ENCODE measurements around the gene PUM2.
A peak's percentile ranks its signal among the peaks of the same experiment; 100 is the strongest.
"Not testable (repeated sequence)": the region's sequence is repeated elsewhere in the genome, so short reads cannot be mapped to it uniquely, and the experiment has no call there.

Gene PUM2

DNA sequence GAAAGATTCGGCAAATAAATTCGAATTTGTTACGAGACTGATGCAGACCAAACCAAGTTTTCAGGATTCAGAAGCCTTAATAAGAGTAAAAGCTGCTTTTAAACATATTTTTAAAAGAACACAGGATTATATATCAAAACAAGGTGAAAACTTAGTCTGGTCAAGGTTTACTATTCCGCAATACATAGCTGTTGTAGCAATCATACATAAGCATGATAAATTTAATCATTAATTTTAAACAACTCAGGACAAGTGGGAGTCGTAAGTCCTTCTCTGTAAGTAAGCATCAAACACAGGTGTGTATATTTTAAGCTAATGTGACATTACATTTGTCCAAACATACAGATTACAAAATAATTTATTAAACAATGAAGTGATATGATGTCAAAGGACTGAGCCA is 57.7 kb downstream of the PUM2 start:
- no peak for DNase-seq

DNA sequence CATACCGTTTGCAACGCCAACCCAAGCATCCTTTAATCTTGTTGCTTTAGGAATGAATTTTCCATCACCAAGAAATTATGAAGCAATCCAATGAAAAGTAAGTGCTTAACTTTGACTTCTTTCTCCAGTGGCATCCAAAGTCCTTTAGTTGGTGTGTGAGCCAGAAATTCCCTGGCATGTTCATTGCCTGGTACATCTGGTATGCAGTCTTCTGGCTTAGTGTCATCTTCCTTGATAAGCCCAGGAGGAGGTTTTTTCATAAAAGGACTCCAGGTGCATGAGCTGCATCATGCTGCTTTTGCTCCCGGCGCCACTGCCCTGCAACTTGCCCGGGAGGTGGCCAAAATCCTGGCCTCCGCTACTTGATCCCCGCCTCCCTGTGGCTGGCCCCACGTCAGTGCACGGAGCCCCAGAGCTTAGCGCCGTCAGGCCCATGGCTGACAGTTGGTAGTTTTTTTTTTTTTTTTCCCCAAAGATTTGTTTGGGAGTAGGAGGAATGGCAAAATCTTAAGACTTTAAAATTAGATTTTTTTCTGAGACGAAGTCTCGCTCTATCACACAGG is 58.7 kb downstream of the PUM2 start:
- no peak for DNase-seq

- peak in 20 of 56 donors; percentile 2 to 60 (median 15) for DNase-seq
Observed at GRCh38 chr2:20291106-20291564, 59.5 kb downstream of the PUM2 start.

- DNase-seq, result no peak
Observed at GRCh38 chr2:20288642-20289340, 61.9 kb downstream of the PUM2 start.

DNA sequence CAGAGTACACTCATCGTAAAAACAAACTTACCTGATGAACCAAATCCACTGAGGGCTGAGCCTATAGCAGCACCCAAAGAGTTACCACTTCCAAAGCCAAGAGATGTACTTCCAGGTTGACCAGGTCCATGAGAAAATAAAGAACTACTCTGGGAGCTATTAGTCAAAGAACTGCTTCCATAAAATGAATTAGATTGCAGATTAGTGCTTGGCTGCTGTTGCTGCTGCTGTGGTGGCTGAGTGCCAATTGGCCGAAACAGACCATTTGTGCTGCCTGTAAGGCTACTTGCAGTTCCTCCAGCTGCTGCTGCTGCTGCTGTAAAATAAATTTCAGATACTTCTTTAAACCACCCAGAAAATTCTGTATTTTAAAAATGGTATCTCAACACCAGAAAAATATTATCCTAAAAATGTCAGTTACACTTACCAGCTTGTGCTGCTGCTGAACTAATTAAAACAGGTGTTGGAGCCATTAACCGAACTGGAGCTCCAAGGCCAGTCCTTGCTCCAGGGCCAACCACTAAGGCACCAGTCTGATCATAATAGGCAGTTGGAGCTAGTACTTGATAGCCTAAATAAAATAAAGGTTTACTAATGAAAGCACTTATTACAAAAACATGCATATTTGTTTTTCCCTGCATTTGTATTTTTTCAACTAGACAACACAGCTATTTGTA is 67.6 kb downstream of the PUM2 start:
- peak in 49 of 56 donors; percentile 2 to 80 (median 39) for DNase-seq

GRCh38 chr2:20281876-20282275 is 68.8 kb downstream of the PUM2 start:
- DNase-seq, result no peak

DNA sequence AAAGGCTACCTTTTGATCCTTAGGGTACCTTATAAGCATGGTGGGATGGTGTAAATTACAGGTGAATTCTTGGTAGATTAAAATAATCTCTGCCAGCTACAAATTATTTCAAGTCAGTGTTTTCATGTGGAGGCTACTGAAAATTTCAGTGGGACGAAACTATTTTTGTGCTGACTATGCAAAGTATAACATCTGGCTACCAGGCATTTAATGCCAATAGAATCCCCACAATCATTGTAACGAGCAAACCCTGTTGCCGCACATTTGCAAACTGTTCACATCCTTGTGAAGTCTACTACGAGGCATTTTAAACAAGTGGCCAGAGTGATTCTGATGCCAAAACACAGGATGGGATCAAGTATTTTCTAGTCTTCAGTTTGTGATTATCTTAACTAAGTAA is 77.6 kb downstream of the PUM2 start:
- DNase-seq, result no peak

GRCh38 chr2:20268317-20268716 is 82.3 kb downstream of the PUM2 start:
- not testable (repeated sequence) for DNase-seq

GRCh38 chr2:20267529-20267928 is 83.1 kb downstream of the PUM2 start:
- DNase-seq, result no peak

- DNase-seq, result no peak
Observed at GRCh38 chr2:20264629-20265028, 86.0 kb downstream of the PUM2 start.

GRCh38 chr2:20257411-20257810 is 93.2 kb downstream of the PUM2 start:
- DNase-seq, result no peak

- DNase-seq, result no peak
Observed at GRCh38 chr2:20254731-20255130, 95.9 kb downstream of the PUM2 start.

DNA sequence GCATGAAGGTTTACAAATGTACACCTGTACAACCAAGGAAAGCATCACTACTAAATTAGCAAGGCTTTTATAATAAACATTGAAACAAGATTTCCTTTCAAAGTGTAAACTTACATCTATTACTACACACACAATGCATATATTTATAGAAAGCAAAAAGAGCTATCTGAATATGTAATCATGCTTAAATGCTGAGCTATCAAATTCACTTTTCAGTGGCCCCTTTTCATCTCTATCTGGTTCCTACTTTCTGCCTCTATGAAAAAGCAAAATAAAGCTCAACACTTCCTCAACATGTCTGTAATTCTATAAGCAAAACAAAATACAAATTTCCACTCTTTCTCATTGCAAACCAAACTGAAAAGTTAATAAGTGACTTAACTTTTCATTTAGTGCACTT is 100.2 kb downstream of the PUM2 start:
- no peak for DNase-seq

GRCh38 chr2:20249170-20249569 is 101.5 kb downstream of the PUM2 start:
- no peak for DNase-seq

GRCh38 chr2:20247084-20247483 is 103.6 kb downstream of the PUM2 start:
- DNase-seq, result no peak

DNA sequence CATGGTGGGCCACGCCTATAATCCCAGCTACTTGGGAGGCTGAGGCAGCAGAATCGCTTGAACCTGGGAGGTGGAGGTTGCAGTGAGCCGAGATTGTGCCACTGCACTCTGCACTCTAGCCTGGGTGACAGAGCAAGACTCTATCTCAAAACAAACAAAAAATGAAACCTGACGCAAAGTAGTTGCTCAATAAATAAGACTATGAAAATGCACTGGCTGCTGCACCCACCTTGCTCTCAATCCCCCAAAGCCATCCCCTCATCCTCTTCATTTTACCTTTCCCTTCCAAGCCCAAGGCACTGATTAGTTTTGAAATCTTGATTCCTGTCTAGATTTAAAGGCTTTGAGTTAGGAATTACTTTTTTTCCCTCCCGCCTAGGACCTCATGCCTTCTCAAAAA is 107.0 kb downstream of the PUM2 start:
- not testable (repeated sequence) for DNase-seq

GRCh38 chr2:20242727-20243377 is 107.8 kb downstream of the PUM2 start:
- no peak for DNase-seq

DNA sequence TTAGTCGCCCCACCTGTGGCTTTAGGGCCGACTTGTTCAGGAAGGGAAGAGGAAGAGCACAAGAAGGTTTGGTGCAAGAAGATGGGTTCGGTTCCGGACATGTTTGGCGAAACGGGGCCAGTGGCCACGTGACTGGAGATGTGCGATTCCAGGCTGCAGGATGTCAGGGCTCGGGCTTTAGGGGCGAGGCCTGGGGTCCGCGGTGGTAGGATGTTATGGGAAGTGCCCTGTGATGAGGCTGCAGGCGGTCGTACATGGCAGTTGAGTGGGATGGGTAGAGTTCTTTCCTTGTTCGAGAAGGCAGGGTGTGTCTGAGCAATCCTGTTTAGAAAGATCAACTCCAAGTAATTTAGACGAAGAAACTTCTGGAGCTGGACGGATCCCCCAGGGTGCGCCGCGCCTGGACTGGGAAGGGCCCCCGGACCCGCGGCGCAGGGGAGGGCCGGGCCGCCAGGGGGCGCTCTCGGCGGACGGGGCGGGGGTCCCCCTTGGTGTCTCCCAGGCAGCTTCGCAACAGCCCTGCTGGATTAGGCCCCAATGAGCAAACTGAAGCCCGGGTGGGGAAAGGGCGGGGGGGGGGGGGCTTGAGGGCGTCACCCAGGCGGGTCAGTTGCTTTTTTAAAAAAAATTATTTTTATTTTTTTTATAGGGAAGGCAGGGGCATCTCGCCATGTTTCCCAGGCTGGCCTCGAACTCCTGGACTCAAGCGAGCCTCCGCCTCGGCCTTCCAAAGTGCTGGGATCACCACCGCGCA is 108.5 kb downstream of the PUM2 start:
- DNase-seq, result no peak

GRCh38 chr2:20240291-20240690 is 110.4 kb downstream of the PUM2 start:
- peak in 3 of 56 donors; percentile 8 to 29 (median 22) for DNase-seq

- DNase-seq, result no peak
Observed at GRCh38 chr2:20236496-20236895, 114.1 kb downstream of the PUM2 start.

GRCh38 chr2:20235655-20236305 is 114.9 kb downstream of the PUM2 start:
- no peak for DNase-seq

Measured in amygdala (tissue), 56 donors.